Cortex of kidney (tissue), 1 donor: ENCODE results near the gene HOXA13.

Source experiments
- DNase-seq: peaks from one replicate; lab custom pipeline; 2025; lab: John Stamatoyannopoulos, UW

HOXA13 gene

GRCh38 chr7:27199849-27200760 lies at the start of gene HOXA13:
TSS of gene HOXA13 (minus strand) at chr7:27200091. CDS start at chr7:27200077, 14 bp downstream.
- DNase-seq = no peak

- no peak for DNase-seq
Observed at GRCh38 chr7:27248911-27249723, 49.2 kb upstream of the HOXA13 start.

- DNase-seq = no peak
Observed at GRCh38 chr7:27248427-27248806, 48.5 kb upstream of the HOXA13 start.

- DNase-seq = no peak
Observed at GRCh38 chr7:27247452-27248426, 47.8 kb upstream of the HOXA13 start.

GRCh38 chr7:27247000-27247399 lies 47.1 kb upstream of the HOXA13 start:
- DNase-seq = no peak

GRCh38 chr7:27245798-27246691 lies 46.2 kb upstream of the HOXA13 start:
- DNase-seq = no peak

GRCh38 chr7:27245124-27245797 lies 45.4 kb upstream of the HOXA13 start:
- no peak for DNase-seq

GRCh38 chr7:27244488-27245123 lies 44.7 kb upstream of the HOXA13 start:
- DNase-seq = no peak

GRCh38 chr7:27243340-27244163 lies 43.7 kb upstream of the HOXA13 start:
- no peak for DNase-seq

- DNase-seq = no peak
Observed at GRCh38 chr7:27242555-27243339, 42.9 kb upstream of the HOXA13 start, which contains the start of gene EVX1. TSS of gene EVX1 (plus strand) at chr7:27242802. CDS start at chr7:27243031, 229 bp downstream.

- DNase-seq = no peak
Observed at GRCh38 chr7:27242154-27242553, 42.3 kb upstream of the HOXA13 start.

- no peak for DNase-seq
Observed at GRCh38 chr7:27241189-27242056, 41.5 kb upstream of the HOXA13 start.

GRCh38 chr7:27240015-27240731 lies 40.3 kb upstream of the HOXA13 start:
- DNase-seq = no peak

GRCh38 chr7:27239387-27240014 lies 39.6 kb upstream of the HOXA13 start:
- no peak for DNase-seq

- no peak for DNase-seq
Observed at GRCh38 chr7:27238979-27239386, 39.1 kb upstream of the HOXA13 start.
